BJ (cell line): Measurements from ENCODE around the gene SLC66A2. TPM values are rescaled to one million over a fixed set of nuclear protein-coding genes. Genes with fewer than 3 reads are reported as not detected.

ENCODE experiments used
- CTCF ChIA-PET: fragments of 350-600 bp; formaldehyde crosslinking; extraction: SDS; loops from one replicate; lab custom pipeline; 2021; ENCODE audit warnings: antibody characterized with exemption, inconsistent platforms; lab: Yijun Ruan, JAX
- POLR2A ChIA-PET: fragments of 300-600 bp; sonication (Branson Sonifier 250); formaldehyde crosslinking; extraction: SDS; loops from one replicate; lab custom pipeline; 2021; ENCODE audit warnings: antibody characterized with exemption; lab: Charles Lee
- DNase-seq: peaks from one replicate; pipeline ENCODE4 v3.0.0-alpha.2; 2011; ENCODE audit warnings: low read depth
- H3K27me3 ChIP-seq: 2 replicates; pipeline ENCODE4 v1.6.0; 2011; ENCODE audit warnings: low read length; ENCODE audit not compliant: control insufficient read depth, insufficient read depth
- H3K36me3 ChIP-seq: 2 replicates; pipeline ENCODE4 v1.5.1; 2011; ENCODE audit warnings: low read length; ENCODE audit not compliant: control insufficient read depth, insufficient read depth
- H3K4me3 ChIP-seq: 2 replicates; pipeline ENCODE4 v1.5.1; 2011; ENCODE audit warnings: low read depth, mild to moderate bottlenecking, control low read depth, low read length
- polyA plus RNA-seq: library from polyadenylated mRNA; depleted of rRNA; stranded (reverse); fragments of >200 nt; gene quantifications from 2 replicates; pipeline ENCODE4 v1.2.3, GENCODE V29; 2011
- TF ChIP-seq, protein P1 (sequence below): IDR thresholded peaks from 2 replicates; pipeline ENCODE4 v1.5.1; 2011; ENCODE audit warnings: low read depth, mild to moderate bottlenecking, control low read depth, inconsistent platforms, low read length, moderate library complexity; ENCODE audit not compliant: insufficient read depth

SLC66A2 gene
- polyA plus RNA-seq, 1 experiment, result 26.4 TPM

DNA sequence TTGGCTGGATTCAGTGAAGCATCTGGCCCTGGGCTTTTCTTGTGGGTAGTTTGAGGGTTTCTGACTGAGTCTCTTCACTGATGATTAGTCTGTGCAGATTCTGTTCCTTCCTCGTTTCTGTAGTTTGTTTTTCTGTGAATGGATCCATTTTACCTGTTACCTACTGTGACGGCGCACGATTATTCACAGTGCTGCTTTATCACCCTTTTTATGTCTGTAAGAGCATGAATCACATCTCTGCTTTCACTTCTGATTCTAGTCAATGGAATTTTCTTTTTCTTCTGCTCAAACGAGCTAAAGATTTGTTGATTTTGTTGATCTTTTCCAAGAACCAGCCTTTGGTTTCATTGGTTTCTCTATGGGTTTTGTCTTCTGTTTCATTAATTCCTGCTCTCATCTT is 60.8 kb downstream of the SLC66A2 start:
- H3K4me3 ChIP-seq, result no peak overlapping the region
- ChIA-PET CTCF (interaction anchor here (0.7 kb wide), 1 partner anchor 467 kb away, joined by 3 read pairs; no protein-coding TSS in a partner anchor), POLR2A (no interaction called here)
- no peaks in the 10 kb centered on the region for H3K27me3 ChIP-seq
- H3K36me3 ChIP-seq, result no peaks in the 10 kb centered on the region
- TF ChIP-seq, protein P1, sequence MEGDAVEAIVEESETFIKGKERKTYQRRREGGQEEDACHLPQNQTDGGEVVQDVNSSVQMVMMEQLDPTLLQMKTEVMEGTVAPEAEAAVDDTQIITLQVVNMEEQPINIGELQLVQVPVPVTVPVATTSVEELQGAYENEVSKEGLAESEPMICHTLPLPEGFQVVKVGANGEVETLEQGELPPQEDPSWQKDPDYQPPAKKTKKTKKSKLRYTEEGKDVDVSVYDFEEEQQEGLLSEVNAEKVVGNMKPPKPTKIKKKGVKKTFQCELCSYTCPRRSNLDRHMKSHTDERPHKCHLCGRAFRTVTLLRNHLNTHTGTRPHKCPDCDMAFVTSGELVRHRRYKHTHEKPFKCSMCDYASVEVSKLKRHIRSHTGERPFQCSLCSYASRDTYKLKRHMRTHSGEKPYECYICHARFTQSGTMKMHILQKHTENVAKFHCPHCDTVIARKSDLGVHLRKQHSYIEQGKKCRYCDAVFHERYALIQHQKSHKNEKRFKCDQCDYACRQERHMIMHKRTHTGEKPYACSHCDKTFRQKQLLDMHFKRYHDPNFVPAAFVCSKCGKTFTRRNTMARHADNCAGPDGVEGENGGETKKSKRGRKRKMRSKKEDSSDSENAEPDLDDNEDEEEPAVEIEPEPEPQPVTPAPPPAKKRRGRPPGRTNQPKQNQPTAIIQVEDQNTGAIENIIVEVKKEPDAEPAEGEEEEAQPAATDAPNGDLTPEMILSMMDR, result no peak
- no peak for DNase-seq

DNA sequence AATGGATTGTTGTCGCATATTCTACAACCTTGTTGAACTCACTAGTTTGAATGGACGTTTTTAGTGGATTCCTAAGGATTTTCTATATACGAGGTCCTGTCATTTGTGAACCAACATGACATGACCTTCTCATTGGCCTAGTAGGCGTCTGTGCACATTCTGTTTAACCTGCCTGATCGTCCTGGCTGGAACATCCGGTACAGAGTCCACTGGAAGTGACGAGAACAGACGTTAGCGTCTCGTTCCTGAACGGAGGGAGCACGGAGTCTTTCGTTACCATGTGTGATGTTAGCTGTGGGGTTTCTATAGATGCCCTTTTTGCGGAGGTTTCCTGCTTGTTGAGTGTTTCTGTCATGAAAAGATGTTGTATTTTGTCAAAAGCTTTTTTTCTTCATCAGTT is 61.9 kb downstream of the SLC66A2 start:
- H3K27me3 ChIP-seq, result no peaks in the 10 kb centered on the region
- no peaks in the 10 kb centered on the region for H3K36me3 ChIP-seq
- CTCF ChIA-PET, result no interaction called here
- no peak for DNase-seq
- no peak overlapping the region for H3K4me3 ChIP-seq
- TF ChIP-seq, protein P1, result no peak
- POLR2A ChIA-PET, result no interaction called here

DNA sequence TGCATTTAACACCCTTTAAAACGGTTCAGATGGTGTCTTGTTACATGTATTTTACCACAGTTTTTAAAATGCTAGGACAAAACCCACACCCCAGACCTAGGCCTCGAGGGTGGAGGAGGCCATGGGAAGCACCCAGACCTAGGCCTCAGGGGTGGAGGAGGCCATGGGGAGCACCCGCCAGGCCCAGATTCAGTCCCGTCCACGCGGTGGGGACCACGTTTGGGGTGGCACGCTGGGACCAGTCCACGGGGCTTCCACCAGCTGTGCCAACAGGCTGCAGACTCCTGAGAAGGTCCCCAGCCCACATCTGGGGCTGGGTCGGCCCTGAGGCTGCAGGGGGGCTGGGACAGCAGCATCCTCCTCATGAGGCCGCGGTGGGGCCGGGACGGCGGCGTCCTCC is 63.4 kb downstream of the SLC66A2 start:
- no peak for DNase-seq
- ChIA-PET POLR2A (interaction anchor here (0.6 kb wide), 1 partner anchor 52 kb away, joined by 8 read pairs; no protein-coding TSS in a partner anchor), CTCF (no interaction called here)
- Histone ChIP-seq H3K27me3 (no peaks in the 10 kb centered on the region), H3K36me3 (no peaks in the 10 kb centered on the region), H3K4me3 (no peak overlapping the region)
- TF ChIP-seq, protein P1, result no peak

DNA sequence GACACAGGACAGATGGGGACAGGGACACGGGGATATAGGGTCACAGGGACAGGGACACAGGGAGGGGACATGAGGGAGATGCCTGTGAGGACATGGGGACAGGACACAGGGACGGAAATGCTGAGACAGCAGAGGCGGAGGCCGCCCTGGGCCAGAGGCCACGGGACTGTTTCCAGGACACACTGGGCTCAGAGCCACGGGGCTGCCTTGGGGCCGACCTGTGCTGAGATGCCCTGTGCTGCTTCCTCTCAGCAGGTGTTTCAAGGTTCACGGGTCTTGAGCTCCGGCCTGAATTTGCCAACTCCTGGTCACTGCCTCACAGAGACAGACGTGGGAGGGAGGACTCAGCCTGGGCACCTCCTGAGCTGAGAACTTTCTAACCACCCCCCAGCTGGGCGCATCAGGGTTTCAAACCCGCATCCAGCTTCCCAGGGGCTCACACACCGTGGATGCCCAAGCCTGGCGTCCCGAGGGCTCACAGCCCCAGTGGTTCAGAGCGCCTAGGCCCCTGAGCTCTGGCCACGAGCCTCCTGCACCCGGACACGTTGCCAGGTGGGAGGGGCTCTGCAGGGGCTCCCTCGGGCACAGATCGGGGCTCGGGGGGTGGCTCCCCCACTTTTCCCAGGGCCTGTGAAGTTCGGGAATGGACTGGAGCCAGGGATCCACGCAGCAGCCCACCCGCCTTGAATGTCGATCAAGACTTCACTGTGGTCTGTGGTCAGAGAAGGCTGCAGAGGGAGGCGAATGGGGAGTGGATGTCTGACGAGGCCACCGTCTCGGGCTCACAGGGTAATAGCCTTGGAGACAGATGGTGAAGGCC is 64.1 kb downstream of the SLC66A2 start:
- ChIA-PET POLR2A (no interaction called here), CTCF (no interaction called here)
- TF ChIP-seq, protein P1, result no peak
- Histone ChIP-seq H3K4me3 (no peak overlapping the region), H3K36me3 (no peaks in the 10 kb centered on the region), H3K27me3 (no peaks in the 10 kb centered on the region)
- no peak for DNase-seq

DNA sequence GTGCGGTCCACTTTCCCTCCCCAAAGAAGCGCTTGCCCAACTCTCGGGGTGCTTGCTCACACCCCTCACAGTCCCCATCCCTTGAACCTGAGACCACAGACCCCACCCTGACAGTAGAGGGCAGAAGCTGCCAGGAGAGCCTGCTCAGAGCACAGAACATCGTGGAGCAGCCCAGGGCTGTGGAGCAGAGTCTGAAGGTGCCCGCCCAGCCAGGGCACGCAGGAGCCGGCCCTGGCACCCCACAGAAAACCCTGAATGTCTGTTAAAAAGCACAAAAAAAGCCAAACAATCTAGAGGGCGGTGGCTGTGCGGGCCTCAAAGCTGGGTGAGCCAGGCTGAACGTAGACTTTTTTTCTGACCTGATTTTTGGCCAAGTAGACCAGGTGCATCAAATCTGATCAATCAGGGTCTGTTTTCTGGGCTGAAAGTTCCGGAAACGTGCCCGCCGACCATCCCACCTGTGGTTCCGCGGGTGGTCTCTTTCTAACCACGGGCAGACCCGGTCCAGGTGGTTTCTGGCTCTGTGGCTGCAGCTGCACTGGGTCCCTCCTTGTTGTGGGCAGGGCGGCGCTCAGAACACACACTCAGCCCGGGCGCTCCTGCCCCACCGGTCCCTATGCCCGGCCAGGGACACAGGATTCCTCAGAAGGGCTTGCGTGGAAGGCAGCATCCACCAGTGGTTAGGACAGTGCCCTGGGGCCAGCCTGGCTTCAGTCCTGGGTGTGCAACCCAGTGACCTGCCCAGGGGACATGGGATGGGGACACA is 66.3 kb downstream of the SLC66A2 start:
- POLR2A ChIA-PET, result no interaction called here
- CTCF ChIA-PET, result no interaction called here
- Histone ChIP-seq H3K4me3 (no peak overlapping the region), H3K27me3 (no peaks in the 10 kb centered on the region), H3K36me3 (no peaks in the 10 kb centered on the region)
- TF ChIP-seq, protein P1, result no peak
- DNase-seq, result no peak
